HG02840 (cell line): ENCODE results near the gene ASCL3.
"Not testable (repeated sequence)": the region's sequence is repeated elsewhere in the genome, so short reads cannot be mapped to it uniquely, and the experiment has no call there.

ENCODE experiments used
- ATAC-seq: cut with Tn5 transposase; IDR thresholded peaks from one replicate; pipeline ENCODE4 v1.9.1; 2021; ENCODE audit warnings: mild to moderate bottlenecking, moderate library complexity, moderate number of reproducible peaks; ENCODE audit not compliant: unreplicated experiment, low FRiP score

ASCL3 gene

DNA sequence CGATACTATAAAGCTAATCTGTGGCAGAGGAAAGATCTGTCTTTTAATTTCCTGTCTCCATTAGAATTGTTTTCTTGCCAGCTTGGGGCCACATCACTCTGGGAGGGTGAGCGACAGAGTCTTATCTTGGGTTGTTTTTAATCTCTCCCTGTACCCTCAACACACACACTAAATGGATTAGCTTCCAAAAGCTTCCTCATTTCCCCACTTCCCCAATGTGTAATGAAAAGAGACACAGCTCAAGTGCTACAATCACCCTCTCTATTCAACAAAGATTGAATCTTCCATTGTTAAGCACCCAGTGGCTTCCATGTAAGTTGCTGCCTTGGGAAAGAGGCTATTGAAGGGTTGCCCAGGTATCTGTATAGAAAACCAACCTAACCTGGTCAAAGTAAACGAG is 6.1 kb upstream of the ASCL3 start:
- ATAC-seq: no peak

DNA sequence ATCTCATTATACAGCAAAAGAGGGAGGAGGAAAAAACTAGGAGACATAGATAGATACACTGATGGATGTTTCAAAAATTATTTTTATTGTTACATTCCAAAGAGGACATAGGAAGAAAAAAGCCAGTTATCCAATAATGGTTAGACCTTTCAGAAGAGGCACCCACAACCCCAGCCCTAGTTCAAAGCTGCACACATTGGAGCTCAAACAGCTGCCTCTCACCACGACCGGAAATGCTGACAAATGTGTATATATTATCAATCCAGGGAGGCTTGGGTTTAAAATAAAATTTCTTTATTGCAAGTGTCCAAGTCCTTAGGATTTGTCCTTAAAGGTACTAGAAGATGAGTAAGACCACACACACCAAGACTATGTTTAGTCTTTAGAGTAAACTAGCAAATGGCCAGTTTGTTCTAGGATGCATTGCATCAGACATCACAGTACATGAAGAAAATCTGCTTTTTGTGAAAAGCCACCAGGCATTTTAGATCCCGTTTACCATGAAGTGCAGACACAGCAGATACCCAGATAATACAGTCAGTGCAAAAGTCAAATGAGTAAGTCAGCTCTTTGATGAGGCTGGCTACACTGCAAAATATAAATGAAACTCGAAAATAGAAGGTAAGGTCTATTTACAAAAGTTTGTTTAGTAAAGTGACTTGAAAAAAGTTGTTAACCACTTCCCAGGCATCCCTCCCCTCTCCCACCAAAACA is 4.6 kb upstream of the ASCL3 start:
- no peak for ATAC-seq

DNA sequence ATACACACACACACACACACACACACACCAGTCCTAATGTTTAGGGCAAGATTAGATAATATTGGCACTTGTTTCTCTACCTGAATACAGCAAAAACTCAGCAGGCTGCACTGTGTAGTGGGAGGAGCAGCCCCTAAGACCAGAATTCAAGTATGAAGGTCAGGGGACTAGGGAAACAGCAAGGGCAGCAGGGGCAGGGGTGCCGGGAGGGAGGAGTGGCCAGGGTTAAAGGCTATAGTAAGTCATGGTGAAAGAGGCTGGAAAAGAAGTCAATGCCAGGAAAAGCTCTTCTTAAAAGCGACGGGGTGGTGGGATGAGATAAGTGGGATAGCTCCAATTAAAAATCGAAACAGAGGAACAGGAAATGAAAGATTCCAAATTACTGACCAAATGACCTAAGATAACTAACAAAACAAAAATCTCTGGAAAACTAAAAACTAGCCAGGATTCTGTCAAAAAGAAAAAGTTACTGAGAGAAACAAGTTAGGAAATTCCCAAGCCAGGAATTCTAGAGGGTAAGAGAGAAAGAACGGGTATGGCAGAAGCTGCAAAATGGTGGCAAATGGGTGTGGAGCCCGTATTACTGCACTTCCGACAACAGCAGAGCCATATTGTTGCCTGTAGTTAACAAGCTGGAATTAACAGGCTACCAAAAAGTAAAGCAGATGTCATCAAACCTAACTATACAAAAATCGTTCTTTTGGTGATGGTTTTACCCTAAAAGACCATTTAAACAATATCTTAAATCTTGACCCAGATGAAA is 1.3 kb downstream of the ASCL3 start:
- ATAC-seq: no peak

DNA sequence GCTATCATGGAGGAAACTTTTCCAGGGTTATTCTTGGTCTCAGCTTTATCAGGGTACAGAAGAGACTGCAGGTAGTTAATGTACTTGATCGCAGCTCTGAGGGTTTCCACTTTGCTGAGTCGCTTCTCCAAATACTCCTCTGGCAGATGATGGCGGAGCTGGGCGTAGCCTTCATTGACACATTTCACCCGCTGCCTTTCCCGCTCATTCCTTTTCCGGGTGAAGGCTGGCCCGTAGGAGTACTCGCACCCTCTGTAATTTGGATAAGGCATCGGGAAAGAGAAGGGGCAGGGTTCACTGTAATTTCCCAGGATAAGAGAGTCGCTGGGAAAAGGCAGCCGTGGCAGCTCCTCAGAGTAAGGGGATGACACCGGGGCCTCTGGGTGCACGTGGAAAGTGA is 5.2 kb downstream of the ASCL3 start:
- ATAC-seq: no peak

DNA sequence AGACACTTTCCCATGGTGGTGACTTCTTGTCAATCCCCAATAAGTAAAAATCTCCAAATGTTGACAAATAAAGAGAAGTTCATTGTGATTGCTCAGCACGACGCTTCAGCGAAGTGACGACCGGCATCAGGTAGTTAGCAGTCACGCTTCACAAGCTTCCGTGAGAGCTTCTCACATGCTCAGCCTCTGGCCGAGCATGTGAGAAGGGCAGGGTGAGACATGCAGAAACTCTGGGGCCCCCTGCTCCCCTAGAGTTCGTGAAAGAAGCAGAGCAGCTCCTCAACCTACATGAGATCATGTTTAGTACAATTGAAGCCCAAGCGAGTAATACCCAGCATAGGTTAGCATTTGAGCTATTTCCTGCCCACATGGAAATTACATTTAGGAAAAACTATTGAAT is 5.7 kb downstream of the ASCL3 start:
- ATAC-seq: no peak

DNA sequence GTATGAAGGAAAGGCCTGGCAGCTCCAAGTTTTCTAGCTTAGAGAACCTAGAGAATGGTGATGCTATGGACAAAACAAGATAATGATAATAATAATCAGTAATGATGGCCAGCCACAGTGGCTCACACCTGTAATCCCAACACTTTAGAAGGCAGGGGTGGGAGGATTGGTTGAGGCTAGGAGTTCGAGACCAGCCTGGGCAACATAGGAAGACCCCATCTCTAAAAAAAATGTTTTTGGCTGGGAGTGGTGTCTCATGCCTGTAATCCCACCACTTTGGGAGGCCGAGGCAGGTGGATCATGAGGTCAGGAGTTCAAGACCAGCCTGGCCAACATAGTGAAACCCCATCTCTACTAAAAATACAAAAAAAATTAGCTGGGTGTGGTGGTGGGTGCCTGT is 7.0 kb downstream of the ASCL3 start:
- not testable (repeated sequence) for ATAC-seq

DNA sequence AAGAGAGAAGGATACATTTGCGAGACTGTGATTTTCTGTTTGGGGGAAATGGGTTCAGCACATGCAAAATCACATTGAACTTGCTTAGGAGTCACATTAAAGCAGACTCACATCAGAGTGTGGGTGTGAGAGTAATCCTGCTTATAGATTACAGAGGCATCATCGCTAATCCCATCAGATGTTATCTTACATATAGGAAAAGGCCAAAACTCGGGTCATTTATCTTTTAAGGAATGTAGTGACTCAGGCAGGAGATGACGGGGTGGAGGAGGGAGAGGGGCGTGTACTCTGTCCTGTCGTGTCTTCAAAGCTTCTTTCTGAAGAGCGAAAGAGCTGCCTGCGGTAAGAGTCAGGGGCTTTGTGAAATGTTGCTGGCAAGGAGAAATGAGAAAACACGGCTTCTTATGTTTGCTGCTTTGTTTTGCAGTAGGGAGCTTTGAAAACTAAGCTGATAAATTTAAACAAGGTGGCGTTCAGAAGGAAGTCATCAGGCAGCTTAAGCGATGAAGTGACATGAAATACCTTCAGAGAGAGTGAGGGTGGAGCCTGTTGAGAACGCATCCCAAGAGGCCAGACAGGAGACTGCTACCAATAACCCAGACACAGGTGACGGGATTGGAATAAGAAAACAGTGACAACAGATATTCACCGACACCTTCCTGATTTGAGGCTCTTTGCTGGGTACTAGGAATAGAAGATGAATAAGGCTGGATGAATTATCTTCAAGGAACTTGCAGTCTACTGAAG is 7.9 kb downstream of the ASCL3 start:
- ATAC-seq: no peak

DNA sequence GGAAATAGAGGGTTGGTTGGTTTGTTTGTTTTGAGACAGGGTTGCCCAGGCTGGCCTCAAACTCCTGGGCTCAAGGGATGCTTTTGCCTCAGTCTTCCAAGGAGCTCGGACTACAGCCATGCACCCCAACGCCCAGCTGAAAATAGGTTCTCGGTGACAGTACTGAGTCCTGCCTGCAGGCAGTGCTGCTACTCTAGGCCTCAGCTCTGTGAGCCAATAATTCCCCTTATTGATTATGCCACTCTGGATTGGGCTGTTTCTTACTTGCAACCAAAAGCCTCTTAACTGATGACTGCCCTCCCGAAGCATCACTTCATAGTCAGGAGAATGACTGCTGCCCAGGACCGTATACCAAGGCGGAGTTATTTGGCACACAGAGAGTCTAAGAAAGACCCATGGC is 8.9 kb downstream of the ASCL3 start:
- no peak for ATAC-seq

DNA sequence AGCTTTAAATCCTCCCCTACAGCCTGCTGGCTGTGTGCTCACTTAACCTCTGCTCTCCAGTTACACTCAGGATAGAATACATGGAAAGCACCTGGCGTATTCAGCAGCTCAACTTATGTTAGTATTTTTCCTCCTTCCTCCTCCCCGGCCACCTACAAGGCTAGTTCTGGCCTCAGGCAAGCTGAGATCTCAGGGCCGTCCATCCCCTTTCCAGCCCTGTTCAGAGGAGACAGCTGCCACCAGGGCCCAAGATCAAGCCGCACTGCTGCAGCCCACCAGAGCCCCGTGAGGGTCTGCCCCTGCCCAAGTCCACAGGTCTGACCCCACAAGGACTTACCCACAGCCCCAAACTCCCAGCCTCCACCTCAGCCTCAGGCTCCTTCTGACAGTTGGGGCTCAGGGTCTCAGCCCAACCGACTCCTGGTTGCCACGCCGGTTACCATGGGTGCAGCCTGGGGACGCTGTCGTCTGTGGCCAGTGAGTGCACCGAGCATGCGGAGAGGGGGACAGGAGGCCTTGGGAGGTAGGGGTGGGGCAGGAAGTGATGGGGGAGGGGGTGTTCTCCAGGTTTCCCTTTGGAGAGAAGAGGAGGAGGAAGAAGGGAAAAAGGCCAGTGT is 10.1 kb downstream of the ASCL3 start, which contains the start of gene C11orf16:
Gene C11orf16, minus strand, starts transcription at position 384 of the 617 bp plus-strand sequence. CDS start 639 bp downstream, outside the sequence.
- ATAC-seq: no peak

DNA sequence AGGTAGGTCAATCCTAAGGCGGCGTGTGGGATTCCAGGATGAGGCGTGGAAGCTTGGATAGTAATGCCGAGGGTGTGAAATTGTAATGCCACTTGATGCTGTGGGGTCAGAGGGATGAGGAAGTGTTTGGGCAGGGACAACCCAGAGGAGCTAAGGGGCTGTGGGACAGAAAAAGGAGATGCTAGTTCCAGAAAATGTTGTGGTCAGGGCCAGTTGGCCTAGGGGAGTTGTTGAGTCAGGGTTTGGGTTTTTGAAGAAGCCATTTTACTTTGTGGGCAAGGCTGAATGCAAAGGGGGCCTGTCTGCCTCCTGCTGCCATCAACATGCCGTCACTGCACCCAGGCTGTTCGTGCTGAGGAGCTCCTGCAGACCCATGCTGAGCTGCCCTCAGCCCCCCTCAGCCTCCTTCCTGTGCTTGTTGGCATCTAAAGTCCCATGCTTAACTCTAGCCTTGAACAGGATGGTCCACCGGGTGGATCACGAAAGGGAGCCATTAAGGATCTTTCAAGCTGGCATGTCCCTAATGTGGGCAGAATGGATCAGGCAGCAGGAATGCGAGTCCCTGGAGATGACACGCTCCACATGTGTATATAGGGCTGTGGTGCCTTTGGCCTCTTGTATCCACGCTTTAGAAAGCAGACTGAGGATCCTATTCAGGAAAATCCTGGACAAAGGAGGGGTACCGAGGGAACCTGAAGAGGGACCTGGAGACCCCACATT is 12.2 kb downstream of the ASCL3 start:
- no peak for ATAC-seq

DNA sequence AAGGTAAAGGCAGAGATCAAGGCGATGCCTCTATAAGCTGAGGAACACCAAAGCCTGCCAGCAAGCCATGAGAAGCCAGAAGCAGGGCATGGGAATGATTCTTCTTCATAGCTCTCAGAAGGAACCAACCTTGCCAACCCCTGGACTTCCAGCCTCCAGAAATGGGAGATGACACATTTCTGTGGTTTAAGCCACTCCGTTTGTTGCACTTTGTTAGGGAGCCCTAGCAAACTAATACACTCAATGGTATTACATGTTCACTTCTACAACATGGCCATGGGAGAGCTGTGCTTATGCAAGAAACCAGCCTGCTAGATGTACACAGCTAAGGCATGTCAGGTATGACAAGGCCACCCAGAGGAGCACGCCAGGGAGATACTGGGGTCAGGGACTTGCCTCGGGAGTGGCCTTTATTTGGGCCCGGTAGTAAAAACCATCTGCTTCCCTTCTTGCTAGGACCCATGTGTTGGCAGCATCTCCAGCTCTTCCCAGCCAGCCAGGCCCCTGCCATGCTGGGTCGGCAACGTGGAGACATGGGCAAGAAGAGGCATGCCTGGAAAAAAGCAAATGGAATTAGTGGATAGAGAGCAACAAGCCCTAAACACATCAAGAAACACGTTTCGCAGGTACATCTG is 13.7 kb downstream of the ASCL3 start:
- ATAC-seq: no peak

DNA sequence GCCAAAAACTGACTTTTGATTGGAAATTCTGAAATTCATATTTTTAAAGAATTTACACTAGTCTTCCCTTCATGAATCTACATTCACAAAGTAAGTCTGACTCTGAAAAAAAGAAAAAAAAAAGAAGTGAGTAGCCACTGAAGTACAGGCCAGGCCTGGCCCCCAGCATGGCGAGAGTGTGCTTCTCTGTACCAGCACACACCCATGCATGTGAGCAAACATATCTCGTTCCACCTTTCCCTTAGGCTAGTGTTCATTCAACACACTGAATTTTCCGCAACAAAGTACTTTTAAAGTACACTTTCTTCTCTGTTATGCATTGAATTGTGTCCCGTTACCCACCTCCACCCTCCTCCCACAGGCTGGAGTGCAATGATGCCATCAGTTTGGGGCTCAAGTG is 14.6 kb downstream of the ASCL3 start:
- ATAC-seq: no peak

DNA sequence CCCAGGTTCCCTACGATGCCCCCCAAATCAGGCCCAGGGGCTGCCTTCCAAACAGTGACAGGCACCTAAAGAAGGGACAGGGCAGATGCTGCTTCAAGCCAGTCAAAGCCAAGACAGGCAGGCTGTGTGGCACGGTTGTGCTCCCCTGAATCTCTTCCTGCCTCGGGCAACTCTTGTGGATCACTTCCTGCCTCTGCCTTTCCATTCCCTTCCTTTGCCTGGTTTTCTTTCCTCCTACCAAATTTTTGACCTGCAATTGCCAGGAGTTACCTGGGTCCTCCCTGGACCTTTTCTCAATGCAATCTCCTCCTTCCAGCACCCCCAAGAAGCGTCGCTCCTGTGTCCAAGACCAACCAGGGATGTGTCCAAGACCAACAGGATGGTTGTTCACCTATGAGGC is 15.6 kb downstream of the ASCL3 start:
- ATAC-seq: no peak

DNA sequence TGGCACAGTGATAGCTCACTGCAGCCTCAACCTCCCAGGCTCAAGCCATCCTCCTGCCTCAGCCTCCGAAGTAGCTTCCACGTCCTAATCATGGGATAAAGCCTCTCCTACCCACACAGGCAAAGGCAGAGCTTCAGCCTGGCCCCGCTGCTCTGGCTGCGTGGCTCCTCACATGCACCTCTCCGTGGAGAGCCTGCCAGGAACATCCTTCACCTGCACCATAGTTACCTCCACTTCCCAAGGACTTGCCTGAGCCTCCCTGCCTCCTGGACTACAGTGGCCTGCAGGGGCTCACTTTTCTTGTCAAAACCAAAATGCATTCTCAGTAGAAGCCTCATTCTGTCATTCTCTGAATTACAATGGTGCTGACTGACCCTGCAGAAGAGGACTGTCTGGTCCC is 16.6 kb downstream of the ASCL3 start:
- no peak for ATAC-seq

DNA sequence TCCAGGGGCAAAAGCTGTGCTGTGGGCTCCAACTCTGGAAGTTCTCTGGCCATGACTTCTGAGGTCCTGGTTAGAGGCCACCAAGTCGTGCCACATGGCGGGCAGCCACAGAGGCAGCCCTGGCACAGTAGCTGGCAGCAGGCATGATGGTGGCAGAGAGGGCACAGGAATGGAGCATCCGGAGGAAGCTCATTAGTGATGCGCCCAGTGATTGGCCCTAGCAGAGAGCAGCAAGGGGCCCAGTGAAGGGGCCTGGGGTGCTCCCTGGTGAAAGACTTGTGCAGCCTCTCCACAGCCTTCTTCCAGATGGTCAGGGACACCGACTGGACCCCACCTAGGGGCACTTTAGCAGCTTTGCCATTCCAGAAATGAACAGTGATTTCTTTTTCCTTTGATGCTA is 17.1 kb downstream of the ASCL3 start:
- no peak for ATAC-seq

DNA sequence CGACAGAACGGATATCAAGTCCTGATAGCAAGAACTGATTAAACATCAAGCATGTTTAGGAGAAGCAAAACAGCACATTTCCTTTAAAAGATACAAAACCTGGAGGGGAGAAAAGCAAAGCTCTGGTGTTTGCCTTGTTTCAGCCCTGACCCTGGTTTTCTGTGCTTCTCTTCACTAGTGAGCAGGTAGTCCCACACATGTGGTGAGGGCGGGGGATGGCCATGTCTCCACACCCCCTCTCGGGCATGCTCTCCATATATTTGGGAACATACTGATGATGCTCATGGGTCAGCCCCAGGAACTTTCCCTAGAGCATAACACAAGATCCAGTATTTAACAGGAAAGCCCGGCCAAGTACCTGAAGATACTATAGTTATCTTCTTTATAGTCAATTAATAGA is 20.1 kb downstream of the ASCL3 start:
- ATAC-seq: no peak

DNA sequence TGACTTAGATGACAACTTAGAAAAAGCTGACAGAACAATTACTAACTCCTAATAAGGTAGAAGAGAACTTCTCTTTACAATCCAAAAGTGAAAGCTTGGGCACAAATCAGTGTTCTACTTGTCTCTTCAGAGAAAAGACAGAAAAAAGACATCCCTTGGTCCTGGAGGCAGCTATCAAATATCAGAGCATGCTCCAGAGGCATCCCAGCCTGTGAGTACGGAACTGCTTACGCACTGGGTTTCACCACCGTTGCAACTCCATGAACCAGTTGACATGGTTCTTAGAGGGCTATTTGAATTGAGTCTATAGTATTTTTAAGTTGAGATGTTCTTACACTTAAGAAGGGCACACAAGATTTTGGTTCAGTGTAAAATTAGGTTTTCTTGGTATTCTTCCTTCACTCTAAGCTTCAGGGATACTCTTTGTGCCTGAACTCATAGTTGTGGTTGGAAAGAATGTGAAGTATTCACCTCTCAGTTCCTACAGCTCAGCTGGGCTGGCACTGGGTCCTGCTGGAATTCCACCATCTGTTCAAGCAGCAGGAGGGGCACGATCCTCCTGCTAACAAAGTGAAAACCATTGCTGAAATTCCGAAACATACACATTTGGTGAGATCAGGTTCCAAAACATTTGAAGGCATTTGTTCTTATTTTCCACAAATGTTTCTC is 25.5 kb downstream of the ASCL3 start:
- ATAC-seq: no peak

DNA sequence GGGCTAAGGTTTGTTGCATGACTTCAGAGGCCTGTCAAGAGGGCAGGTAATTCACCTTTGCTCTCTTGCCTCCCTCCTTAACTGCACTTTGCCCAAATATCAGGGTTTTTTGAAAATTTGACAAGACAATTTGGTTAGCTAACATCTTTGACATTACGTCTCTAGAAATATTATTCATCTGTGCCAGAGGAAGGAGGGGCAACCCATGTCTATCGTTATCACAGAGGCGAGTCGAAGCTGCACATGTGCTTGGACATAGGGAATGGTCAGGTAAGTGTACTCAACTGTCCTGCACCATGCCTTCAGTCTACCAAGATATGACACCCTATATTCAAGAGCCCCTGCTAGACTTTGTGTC is 28.2 kb downstream of the ASCL3 start:
- ATAC-seq: no peak

DNA sequence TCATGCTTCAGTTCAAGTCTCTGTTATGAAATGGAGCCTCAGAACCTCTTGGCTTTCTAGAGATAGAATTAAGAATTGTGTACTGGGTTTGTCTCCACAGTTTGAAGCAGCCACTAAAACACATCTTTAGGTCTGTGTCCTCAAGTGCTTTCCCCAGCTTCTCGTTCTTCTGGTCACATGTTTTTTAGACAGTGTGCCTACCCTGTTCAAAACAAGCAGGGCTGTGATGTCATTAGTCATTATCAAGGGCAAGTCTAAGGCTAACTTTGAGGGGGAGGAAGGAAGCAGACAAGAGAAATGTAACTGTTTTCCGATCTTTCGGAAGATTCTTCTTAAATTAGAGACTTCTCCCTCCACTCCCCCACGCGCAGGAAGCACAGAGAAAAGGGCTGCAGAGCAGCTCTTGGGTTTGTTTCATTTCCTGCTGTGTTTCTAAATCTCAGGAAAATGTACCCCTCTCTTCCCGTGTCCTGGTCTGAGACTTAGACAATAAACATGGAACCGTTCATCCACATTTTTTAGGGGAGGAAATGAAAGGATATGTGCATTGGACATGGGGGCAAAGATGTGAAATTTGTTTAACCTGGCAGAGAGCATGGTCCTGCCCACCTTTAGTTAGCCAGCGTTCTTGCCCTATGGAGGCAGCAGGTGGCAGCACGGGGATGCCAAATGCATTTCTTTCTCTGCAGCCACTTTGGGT is 28.7 kb downstream of the ASCL3 start:
- ATAC-seq: no peak
